T-helper 2 cell treated with Interferon-gamma antibody and Interleukin-4, amounts not matched to agents 5 μg/mL and 100 μg/mL, for 36 hours (primary cell): ENCODE results near the gene SPATA21.
A peak's percentile ranks its signal among the peaks of the same experiment; 100 is the strongest.
"Not testable (repeated sequence)": the region's sequence is repeated elsewhere in the genome, so short reads cannot be mapped to it uniquely, and the experiment has no call there.

Experiments
- DNase-seq: peaks from one replicate; pipeline ENCODE4 v3.0.0; 2021; ENCODE audit warnings: low spot score
- H3K27ac Mint-ChIP-seq: one replicate; pipeline ENCODE4 v1.8.0; 2021; ENCODE audit warnings: mild to moderate bottlenecking, mixed read lengths
- H3K27me3 Mint-ChIP-seq: one replicate; pipeline ENCODE4 v1.8.0; 2021; ENCODE audit warnings: low read depth, mixed read lengths
- H3K36me3 Mint-ChIP-seq: one replicate; pipeline ENCODE4 v1.8.0; 2021; ENCODE audit warnings: low read depth, mixed read lengths
- H3K4me1 Mint-ChIP-seq: one replicate; pipeline ENCODE4 v1.8.0; 2021; ENCODE audit warnings: low read depth, mixed read lengths
- H3K4me3 Mint-ChIP-seq: one replicate; pipeline ENCODE4 v1.8.0; 2022; ENCODE audit warnings: mild to moderate bottlenecking, moderate library complexity, mixed read lengths
- H3K9me3 Mint-ChIP-seq: one replicate; pipeline ENCODE4 v1.8.0; 2021; ENCODE audit warnings: mixed read lengths

Gene SPATA21

DNA sequence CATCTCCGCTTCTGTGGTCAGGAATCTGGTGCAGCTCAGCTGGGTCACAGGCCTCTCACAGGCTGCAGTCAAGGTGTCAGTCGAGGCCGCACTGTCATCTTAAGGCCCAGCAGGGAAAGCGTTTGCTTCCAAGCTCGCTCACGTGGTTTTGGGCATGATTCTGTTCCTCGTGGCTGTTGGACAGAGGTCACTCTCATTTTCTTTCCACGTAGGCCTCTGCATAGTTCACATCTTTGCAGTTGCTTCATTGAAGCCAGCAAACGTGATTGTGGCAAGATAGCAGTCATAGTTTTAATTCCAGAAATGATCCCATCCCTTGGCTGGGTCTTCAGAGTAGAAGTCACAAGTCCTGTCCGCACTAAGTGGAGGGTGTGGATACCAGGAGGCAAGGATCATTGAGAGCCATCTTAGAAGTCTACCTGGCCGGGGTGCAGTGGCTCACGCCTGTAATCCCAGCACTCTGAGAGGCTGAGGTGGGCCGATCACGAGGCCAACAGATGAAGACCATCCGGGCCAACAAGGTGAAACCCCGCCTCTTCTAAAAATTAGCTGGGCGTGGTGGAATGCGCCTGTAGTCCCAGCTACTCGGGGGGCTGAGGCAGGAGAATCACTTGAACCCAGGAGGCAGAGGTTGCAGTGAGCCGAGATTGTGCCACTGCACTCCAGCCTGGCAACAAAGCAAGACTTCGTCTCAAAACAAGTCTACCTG is 27.8 kb upstream of the SPATA21 start:
- peaks cover 57% of the 10 kb centered on the region for H3K36me3 Mint-ChIP-seq
- no peak for DNase-seq
- no peaks in the 10 kb centered on the region for H3K9me3 Mint-ChIP-seq
- H3K4me3 Mint-ChIP-seq = no peak overlapping the region
- H3K27me3 Mint-ChIP-seq = no peaks in the 10 kb centered on the region
- H3K4me1 Mint-ChIP-seq = peaks cover 2% of the 10 kb centered on the region
- H3K27ac Mint-ChIP-seq = no peak overlapping the region

- Mint-ChIP-seq H3K4me1 (peaks cover 2% of the 10 kb centered on the region), H3K27ac (no peak overlapping the region), H3K9me3 (no peaks in the 10 kb centered on the region), H3K36me3 (peaks cover 59% of the 10 kb centered on the region), H3K27me3 (no peaks in the 10 kb centered on the region), H3K4me3 (no peak overlapping the region)
- DNase-seq = no peak
These were observed 25.6 kb upstream of the SPATA21 start for GRCh38 chr1:16462773-16463330.

GRCh38 chr1:16461681-16462080 is 24.5 kb upstream of the SPATA21 start:
- no peaks in the 10 kb centered on the region for H3K9me3 Mint-ChIP-seq
- H3K27ac Mint-ChIP-seq = peak overlapping the region; percentile 15
- no peaks in the 10 kb centered on the region for H3K27me3 Mint-ChIP-seq
- no peak for DNase-seq
- H3K4me3 Mint-ChIP-seq = no peak overlapping the region
- H3K4me1 Mint-ChIP-seq = peaks cover 2% of the 10 kb centered on the region
- peaks cover 52% of the 10 kb centered on the region for H3K36me3 Mint-ChIP-seq

- Mint-ChIP-seq H3K9me3 (no peaks in the 10 kb centered on the region), H3K36me3 (peaks cover 60% of the 10 kb centered on the region), H3K4me3 (no peak overlapping the region), H3K27me3 (no peaks in the 10 kb centered on the region), H3K4me1 (peaks cover 2% of the 10 kb centered on the region), H3K27ac (no peak overlapping the region)
- DNase-seq = no peak
These were observed 22.2 kb upstream of the SPATA21 start for GRCh38 chr1:16459352-16459925.

GRCh38 chr1:16458831-16459230 is 21.6 kb upstream of the SPATA21 start:
- no peaks in the 10 kb centered on the region for H3K27me3 Mint-ChIP-seq
- no peak for DNase-seq
- H3K36me3 Mint-ChIP-seq = peaks cover 55% of the 10 kb centered on the region
- peaks cover 2% of the 10 kb centered on the region for H3K4me1 Mint-ChIP-seq
- no peak overlapping the region for H3K4me3 Mint-ChIP-seq
- no peak overlapping the region for H3K27ac Mint-ChIP-seq
- H3K9me3 Mint-ChIP-seq = no peaks in the 10 kb centered on the region

DNA sequence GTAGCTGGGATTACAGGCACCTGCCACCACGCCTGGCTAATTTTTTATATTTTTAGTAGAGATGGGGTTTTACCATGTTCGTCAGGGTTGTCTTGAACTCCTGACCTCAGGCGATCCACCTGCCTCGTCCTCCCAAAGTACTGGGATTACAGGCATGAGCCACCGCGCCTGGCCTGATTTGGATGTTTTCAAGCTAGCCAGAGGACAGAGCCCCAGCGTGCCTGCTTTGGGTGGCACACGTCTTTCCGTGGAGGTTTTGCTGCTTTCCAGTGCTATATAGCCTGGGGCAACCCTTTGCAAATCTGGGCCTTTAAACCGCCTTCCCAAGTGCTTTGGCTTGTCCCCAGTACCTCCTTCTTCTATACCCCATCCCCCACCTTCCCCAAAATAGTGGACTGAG is 18.9 kb upstream of the SPATA21 start:
- H3K4me1 Mint-ChIP-seq, H3K4me3 Mint-ChIP-seq, H3K9me3 Mint-ChIP-seq, DNase-seq, H3K27me3 Mint-ChIP-seq, H3K27ac Mint-ChIP-seq: not testable (repeated sequence)
- peaks cover 55% of the 10 kb centered on the region for H3K36me3 Mint-ChIP-seq

- not testable (repeated sequence) for H3K9me3 Mint-ChIP-seq, H3K27me3 Mint-ChIP-seq, H3K27ac Mint-ChIP-seq, H3K4me1 Mint-ChIP-seq, DNase-seq, H3K4me3 Mint-ChIP-seq
- H3K36me3 Mint-ChIP-seq = peaks cover 53% of the 10 kb centered on the region
These were observed 17.7 kb upstream of the SPATA21 start for GRCh38 chr1:16454909-16455308.

- Mint-ChIP-seq H3K4me3 (no peak overlapping the region), H3K4me1 (peaks cover 6% of the 10 kb centered on the region), H3K36me3 (peaks cover 69% of the 10 kb centered on the region), H3K27ac (no peak overlapping the region), H3K27me3 (no peaks in the 10 kb centered on the region), H3K9me3 (no peaks in the 10 kb centered on the region)
- DNase-seq = no peak
These were observed 14.8 kb upstream of the SPATA21 start for GRCh38 chr1:16451841-16452528.

GRCh38 chr1:16450863-16451481 is 13.7 kb upstream of the SPATA21 start:
- Mint-ChIP-seq H3K4me1 (peaks cover 6% of the 10 kb centered on the region), H3K4me3 (no peak overlapping the region), H3K9me3 (no peaks in the 10 kb centered on the region), H3K27ac (no peak overlapping the region), H3K27me3 (no peaks in the 10 kb centered on the region), H3K36me3 (peaks cover 67% of the 10 kb centered on the region)
- no peak for DNase-seq

DNA sequence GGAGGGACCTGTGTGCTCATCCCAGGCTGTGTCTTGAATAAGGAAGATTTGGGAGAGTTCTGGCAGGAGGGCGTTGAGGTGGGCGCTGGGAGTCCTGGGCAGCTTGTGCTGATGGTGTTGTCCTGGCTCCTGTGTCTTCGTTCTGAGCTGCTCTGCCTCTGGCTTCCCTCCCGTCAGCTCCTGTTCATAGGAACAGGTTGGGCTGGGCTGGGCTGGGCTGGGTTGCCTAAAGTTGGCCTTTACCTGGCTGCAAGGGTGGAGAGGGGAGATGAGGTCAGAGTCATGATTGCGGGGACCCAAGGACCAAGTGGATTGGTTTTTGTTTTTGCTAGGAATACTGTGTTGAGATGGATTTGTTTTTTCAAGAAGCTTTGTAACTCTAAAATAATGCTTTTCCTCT is 12.4 kb upstream of the SPATA21 start:
- Mint-ChIP-seq H3K9me3 (no peaks in the 10 kb centered on the region), H3K27ac (peak overlapping the region; percentile 44), H3K36me3 (peaks cover 59% of the 10 kb centered on the region), H3K27me3 (no peaks in the 10 kb centered on the region), H3K4me3 (no peak overlapping the region), H3K4me1 (peaks cover 8% of the 10 kb centered on the region)
- DNase-seq = no peak

- no peak overlapping the region for H3K4me3 Mint-ChIP-seq
- no peaks in the 10 kb centered on the region for H3K27me3 Mint-ChIP-seq
- peak overlapping the region; percentile 44 for H3K27ac Mint-ChIP-seq
- peaks cover 11% of the 10 kb centered on the region for H3K4me1 Mint-ChIP-seq
- DNase-seq = no peak
- H3K9me3 Mint-ChIP-seq = no peaks in the 10 kb centered on the region
- peaks cover 63% of the 10 kb centered on the region for H3K36me3 Mint-ChIP-seq
These were observed 11.8 kb upstream of the SPATA21 start for GRCh38 chr1:16449065-16449464.

- H3K9me3 Mint-ChIP-seq = no peaks in the 10 kb centered on the region
- H3K36me3 Mint-ChIP-seq = peaks cover 68% of the 10 kb centered on the region
- no peaks in the 10 kb centered on the region for H3K27me3 Mint-ChIP-seq
- no peak overlapping the region for H3K27ac Mint-ChIP-seq
- DNase-seq = no peak
- H3K4me3 Mint-ChIP-seq = no peak overlapping the region
- peaks cover 23% of the 10 kb centered on the region for H3K4me1 Mint-ChIP-seq
These were observed 10.4 kb upstream of the SPATA21 start for GRCh38 chr1:16447641-16448040.

DNA sequence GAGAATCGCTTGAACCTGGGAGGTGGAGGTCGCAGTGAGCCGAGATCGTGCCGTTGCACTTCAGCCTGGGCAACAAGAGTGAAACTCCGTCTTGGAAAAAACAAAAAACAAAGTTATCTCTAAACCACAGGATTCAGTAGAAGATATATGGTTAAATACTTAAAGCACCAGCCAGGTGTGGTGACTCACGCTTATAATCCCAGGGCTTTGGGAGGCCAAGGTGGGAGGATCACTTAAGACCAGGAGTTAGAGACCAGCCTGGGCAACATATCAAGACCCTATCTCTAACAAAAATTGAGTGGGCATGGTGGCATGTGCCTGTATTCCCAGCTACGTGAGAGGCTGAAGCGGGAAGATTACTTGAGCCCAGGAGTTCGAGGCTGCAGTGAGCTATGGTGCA is 8.9 kb upstream of the SPATA21 start:
- H3K36me3 Mint-ChIP-seq = peaks cover 67% of the 10 kb centered on the region
- H3K27me3 Mint-ChIP-seq = no peaks in the 10 kb centered on the region
- no peaks in the 10 kb centered on the region for H3K9me3 Mint-ChIP-seq
- DNase-seq = no peak
- peaks cover 25% of the 10 kb centered on the region for H3K4me1 Mint-ChIP-seq
- H3K4me3 Mint-ChIP-seq = no peak overlapping the region
- no peak overlapping the region for H3K27ac Mint-ChIP-seq

- Mint-ChIP-seq H3K27me3 (no peaks in the 10 kb centered on the region), H3K27ac (no peak overlapping the region), H3K4me3 (no peak overlapping the region), H3K4me1 (peaks cover 26% of the 10 kb centered on the region), H3K9me3 (no peaks in the 10 kb centered on the region), H3K36me3 (peaks cover 61% of the 10 kb centered on the region)
- no peak for DNase-seq
These were observed 7.8 kb upstream of the SPATA21 start for GRCh38 chr1:16445052-16445451.
